Keratinocyte (primary cell): ENCODE data around the gene PPP4C.
"Not testable (repeated sequence)": the region's sequence is repeated elsewhere in the genome, so short reads cannot be mapped to it uniquely, and the experiment has no call there.

Experiments used
- EZH2 ChIP-seq: IDR thresholded peaks from one replicate; pipeline ENCODE4 v1.6.1; 2012; ENCODE audit warnings: inconsistent platforms, mild to moderate bottlenecking, low read length, moderate library complexity
- TF ChIP-seq, protein P1 (sequence below), 3 experiments: IDR thresholded peaks in 1 of 3; conservative IDR thresholded peaks in 1 of 3; optimal IDR thresholded peaks in 1 of 3; 2 replicates in 2 of 3; 3 replicates in 1 of 3; pipeline versions ENCODE3 to v1.5.1; 2011; ENCODE audit warnings: low read length in 3 of 3, mild to moderate bottlenecking in 3 of 3, moderate library complexity in 2 of 3, control low read depth in 1 of 3, inconsistent platforms in 1 of 3; ENCODE audit not compliant: insufficient read depth in 2 of 3; ENCODE audit errors: extremely low read depth in 1 of 3

DNA sequence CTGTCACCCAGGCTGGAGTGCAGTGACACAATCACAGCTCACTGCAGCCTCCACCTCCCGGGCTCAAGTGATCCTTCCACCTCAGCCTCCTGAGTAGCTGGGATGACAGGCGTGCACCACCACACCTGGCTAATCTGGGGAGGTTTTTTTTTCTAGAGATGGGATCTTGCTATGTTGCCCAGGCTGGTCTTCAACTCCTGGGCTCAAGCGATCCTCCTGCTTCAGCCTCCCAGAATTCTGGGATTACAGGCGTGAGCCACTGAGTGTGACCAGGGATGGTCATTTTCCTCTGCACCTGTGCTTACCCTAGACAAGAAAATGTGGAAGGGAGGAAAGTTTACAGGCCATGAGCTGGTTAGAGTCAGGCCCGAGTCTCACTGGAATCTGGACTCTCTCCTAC lies 35.1 kb upstream of the PPP4C start:
- TF ChIP-seq, protein P1, sequence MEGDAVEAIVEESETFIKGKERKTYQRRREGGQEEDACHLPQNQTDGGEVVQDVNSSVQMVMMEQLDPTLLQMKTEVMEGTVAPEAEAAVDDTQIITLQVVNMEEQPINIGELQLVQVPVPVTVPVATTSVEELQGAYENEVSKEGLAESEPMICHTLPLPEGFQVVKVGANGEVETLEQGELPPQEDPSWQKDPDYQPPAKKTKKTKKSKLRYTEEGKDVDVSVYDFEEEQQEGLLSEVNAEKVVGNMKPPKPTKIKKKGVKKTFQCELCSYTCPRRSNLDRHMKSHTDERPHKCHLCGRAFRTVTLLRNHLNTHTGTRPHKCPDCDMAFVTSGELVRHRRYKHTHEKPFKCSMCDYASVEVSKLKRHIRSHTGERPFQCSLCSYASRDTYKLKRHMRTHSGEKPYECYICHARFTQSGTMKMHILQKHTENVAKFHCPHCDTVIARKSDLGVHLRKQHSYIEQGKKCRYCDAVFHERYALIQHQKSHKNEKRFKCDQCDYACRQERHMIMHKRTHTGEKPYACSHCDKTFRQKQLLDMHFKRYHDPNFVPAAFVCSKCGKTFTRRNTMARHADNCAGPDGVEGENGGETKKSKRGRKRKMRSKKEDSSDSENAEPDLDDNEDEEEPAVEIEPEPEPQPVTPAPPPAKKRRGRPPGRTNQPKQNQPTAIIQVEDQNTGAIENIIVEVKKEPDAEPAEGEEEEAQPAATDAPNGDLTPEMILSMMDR (optimal IDR thresholded peaks at IDR 0.05 in 1 of 3, IDR thresholded peaks at IDR 0.05 in 1 of 3, conservative IDR thresholded peaks at IDR 0.05 in 1 of 3; ENCODE audit: extremely low read depth in 1 of 3, insufficient read depth in 2 of 3, low read length in 3 of 3): not testable (repeated sequence)
- not testable (repeated sequence) for TF ChIP-seq EZH2
